Upper lobe of left lung (tissue), 4 donors: ENCODE results near the gene PDXDC1.

Source experiments
- EP300 ChIP-seq, 4 donors: sonication (generic); formaldehyde crosslinking; IDR thresholded peaks; one replicate each; pipeline ENCODE4 v1.5.1; 2017; ENCODE audit warnings: antibody characterized with exemption in 4 of 4, control low read depth in 2 of 4
- POLR2A ChIP-seq, 4 donors: fragments of 450-650 bp; IDR thresholded peaks; one replicate each; pipeline ENCODE4 v1.5.1; 2016 to 2017; ENCODE audit warnings: antibody characterized with exemption in 4 of 4, mild to moderate bottlenecking in 2 of 4
- POLR2AphosphoS5 ChIP-seq, 2 donors: sonication (generic); formaldehyde crosslinking; IDR thresholded peaks; one replicate each; pipeline ENCODE4 v1.5.1; 2017; ENCODE audit warnings: antibody characterized with exemption in 2 of 2
- TF ChIP-seq, protein P1 (sequence below), 6 experiments: fragments of 450-650 bp in 4 of 6; fragments of 200-600 bp in 2 of 6; sonication (generic) in 2 of 6; IDR thresholded peaks; one replicate each; pipeline ENCODE4 v1.5.1; 2016 to 2019; ENCODE audit warnings: antibody characterized with exemption in 6 of 6

DNA sequence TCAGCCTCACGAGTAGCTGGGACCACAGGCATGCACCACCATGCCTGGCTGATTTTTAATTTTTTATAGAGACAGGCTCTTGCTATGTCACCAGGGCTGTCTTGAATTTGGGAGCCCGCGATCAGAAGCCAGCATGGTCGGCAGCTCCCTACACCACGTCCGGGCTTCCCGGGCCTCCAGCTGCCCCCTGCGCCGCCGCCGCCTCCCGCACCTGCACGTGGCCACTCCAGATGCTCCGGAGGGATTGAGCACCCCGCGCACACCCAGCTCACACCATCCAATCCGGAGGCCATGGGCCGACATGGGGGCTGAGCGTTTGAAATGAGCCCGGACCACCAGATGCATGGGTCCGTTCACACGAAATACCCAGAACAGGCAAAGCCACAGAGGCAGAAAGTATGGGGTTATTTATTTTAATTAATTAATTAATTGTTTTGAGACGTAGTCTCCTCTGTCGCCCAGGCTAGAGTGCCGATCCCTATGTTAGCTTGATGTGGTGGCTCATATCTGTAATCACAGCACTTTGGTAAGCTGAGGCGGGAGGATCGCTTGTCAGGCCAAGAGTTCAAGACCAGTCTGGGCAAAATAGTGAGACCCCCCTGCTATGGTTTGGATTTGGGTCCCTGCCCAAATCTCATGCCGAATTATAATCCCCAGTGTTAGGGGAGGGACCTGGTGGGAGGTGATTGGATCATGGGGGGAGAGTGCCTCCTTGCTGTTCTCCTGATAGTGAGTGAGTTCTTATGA is 17.1 kb upstream of the PDXDC1 start:
- TF ChIP-seq, protein P1, sequence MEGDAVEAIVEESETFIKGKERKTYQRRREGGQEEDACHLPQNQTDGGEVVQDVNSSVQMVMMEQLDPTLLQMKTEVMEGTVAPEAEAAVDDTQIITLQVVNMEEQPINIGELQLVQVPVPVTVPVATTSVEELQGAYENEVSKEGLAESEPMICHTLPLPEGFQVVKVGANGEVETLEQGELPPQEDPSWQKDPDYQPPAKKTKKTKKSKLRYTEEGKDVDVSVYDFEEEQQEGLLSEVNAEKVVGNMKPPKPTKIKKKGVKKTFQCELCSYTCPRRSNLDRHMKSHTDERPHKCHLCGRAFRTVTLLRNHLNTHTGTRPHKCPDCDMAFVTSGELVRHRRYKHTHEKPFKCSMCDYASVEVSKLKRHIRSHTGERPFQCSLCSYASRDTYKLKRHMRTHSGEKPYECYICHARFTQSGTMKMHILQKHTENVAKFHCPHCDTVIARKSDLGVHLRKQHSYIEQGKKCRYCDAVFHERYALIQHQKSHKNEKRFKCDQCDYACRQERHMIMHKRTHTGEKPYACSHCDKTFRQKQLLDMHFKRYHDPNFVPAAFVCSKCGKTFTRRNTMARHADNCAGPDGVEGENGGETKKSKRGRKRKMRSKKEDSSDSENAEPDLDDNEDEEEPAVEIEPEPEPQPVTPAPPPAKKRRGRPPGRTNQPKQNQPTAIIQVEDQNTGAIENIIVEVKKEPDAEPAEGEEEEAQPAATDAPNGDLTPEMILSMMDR (IDR thresholded peaks at IDR 0.05) = no peak
- no peak for TF ChIP-seq EP300 (IDR thresholded peaks at IDR 0.05)
- no peak for TF ChIP-seq POLR2AphosphoS5 (IDR thresholded peaks at IDR 0.05)
- TF ChIP-seq POLR2A (IDR thresholded peaks at IDR 0.05) = no peak
